IPS DF 6.9 (cell line): ENCODE results near the gene HDHD3.

Experiments
- DNase-seq: peaks from one replicate; pipeline ENCODE4 v3.0.0-alpha.2; 2013; ENCODE audit warnings: low read depth, low spot score
- H3K27ac ChIP-seq: one replicate; pipeline ENCODE4 v1.5.1; 2013; ENCODE audit warnings: low read length, control low read depth
- H3K27me3 ChIP-seq: 2 replicates; pipeline ENCODE4 v1.6.1; 2013; ENCODE audit warnings: mild to moderate bottlenecking, low read length; ENCODE audit not compliant: control insufficient read depth, insufficient read depth
- H3K36me3 ChIP-seq: 2 replicates; pipeline ENCODE4 v1.6.1; 2013; ENCODE audit warnings: low read length; ENCODE audit not compliant: control insufficient read depth, insufficient read depth
- H3K4me1 ChIP-seq: 2 replicates; pipeline ENCODE4 v1.6.1; 2013; ENCODE audit warnings: low read length; ENCODE audit not compliant: control insufficient read depth, insufficient read depth
- H3K4me3 ChIP-seq: 2 replicates; pipeline ENCODE4 v1.5.1; 2013; ENCODE audit warnings: mild to moderate bottlenecking, low read length
- H3K9me3 ChIP-seq: 2 replicates; pipeline ENCODE4 v1.6.1; 2013; ENCODE audit warnings: low read length, inconsistent platforms; ENCODE audit not compliant: control insufficient read depth, insufficient read depth
- WGBS: extraction: QIAGEN DNeasy Blood & Tissue Kit; methylation state at CpG from one replicate; pipeline ENCODE4 v1.1.7; 2013; ENCODE audit warnings: mixed read lengths, missing lambda C conversion rate; ENCODE audit not compliant: insufficient read length, insufficient coverage; 5-methylcytosine and 5-hydroxymethylcytosine counted together

The HDHD3 gene

GRCh38 chr9:113328045-113328782, 48.6 kb downstream of the HDHD3 start:
- Histone ChIP-seq H3K9me3 (no peaks in the 10 kb centered on the region), H3K36me3 (no peaks in the 10 kb centered on the region), H3K27me3 (no peaks in the 10 kb centered on the region), H3K27ac (no peak overlapping the region), H3K4me3 (no peak overlapping the region), H3K4me1 (no peaks in the 10 kb centered on the region)
- no CpG with 5 or more reads among the region's 3 CpGs for WGBS
- no peak for DNase-seq

GRCh38 chr9:113326230-113326629, 50.6 kb downstream of the HDHD3 start:
- Histone ChIP-seq H3K4me3 (no peak overlapping the region), H3K9me3 (no peaks in the 10 kb centered on the region), H3K27me3 (no peaks in the 10 kb centered on the region), H3K27ac (no peak overlapping the region), H3K36me3 (no peaks in the 10 kb centered on the region), H3K4me1 (no peaks in the 10 kb centered on the region)
- DNase-seq: no peak
- no CpG with 5 or more reads among the region's 4 CpGs for WGBS
